Cardiac muscle cell (in vitro differentiated cells and primary cell): ENCODE measurements around the gene LSMEM2. TPM values are rescaled to one million over a fixed set of nuclear protein-coding genes. Genes with fewer than 3 reads are reported as not detected.

Experiments
- DNase-seq, 2 donors: peaks; one replicate each; pipeline versions ENCODE4 v3.0.0 to v3.0.0-alpha.2; 2010 to 2017; ENCODE audit warnings: low read depth in 1 of 2, low spot score in 1 of 2
- H3K27ac ChIP-seq: fragments of 200-600 bp; sonication (generic); 2 replicates; pipeline ENCODE4 v1.5.1; 2016
- H3K27me3 ChIP-seq: fragments of 200-600 bp; sonication (generic); 2 replicates; pipeline ENCODE4 v1.6.0; 2016; ENCODE audit warnings: control low read depth
- H3K36me3 ChIP-seq: fragments of 200-600 bp; sonication (generic); 2 replicates; pipeline ENCODE4 v1.5.1; 2016; ENCODE audit warnings: control low read depth
- H3K4me1 ChIP-seq: fragments of 200-600 bp; sonication (generic); 2 replicates; pipeline ENCODE4 v1.8.1; 2017; ENCODE audit warnings: low read depth, mild to moderate bottlenecking, mixed run types
- H3K4me3 ChIP-seq: fragments of 200-600 bp; sonication (generic); 2 replicates; pipeline ENCODE4 v1.5.1; 2016; ENCODE audit warnings: mild to moderate bottlenecking
- H3K9me3 ChIP-seq: fragments of 200-600 bp; sonication (generic); 2 replicates; pipeline ENCODE4 v1.5.1; 2017; ENCODE audit warnings: low read depth, mild to moderate bottlenecking, control low read depth
- CTCF ChIP-seq: IDR thresholded peaks from 2 replicates; pipeline ENCODE4 v1.5.1; 2012; ENCODE audit warnings: low read depth, mild to moderate bottlenecking, low read length
- polyA plus RNA-seq: library from polyadenylated mRNA; unstranded; fragments of >200 nt; fragmentation: Nextera tagmentation; extraction: Ambion mirVana; gene quantifications from 2 replicates; pipeline ENCODE4 v1.2.1, GENCODE V29; 2016
- total RNA-seq: library from RNA; depleted of rRNA; stranded (reverse); fragments of >200 nt; gene quantifications from 2 replicates; pipeline ENCODE4 v1.2.3, GENCODE V29; 2016

Gene LSMEM2
- total and polyA plus RNA-seq, 2 experiments from 2014 or later: 18.1 to 29.2 TPM

- no peaks in the 10 kb centered on the region for H3K9me3 ChIP-seq
- peaks cover 10% of the 10 kb centered on the region for H3K4me1 ChIP-seq
- TF ChIP-seq CTCF: no peak
- H3K36me3 ChIP-seq: no peaks in the 10 kb centered on the region
- no peak for DNase-seq
- peak overlapping the region; percentile 54 for H3K4me3 ChIP-seq
- H3K27ac ChIP-seq: no peak overlapping the region
- no peaks in the 10 kb centered on the region for H3K27me3 ChIP-seq
These were observed 19.2 kb downstream of the LSMEM2 start for GRCh38 chr3:50297896-50298725.

- peak; percentile 99 to 100 for DNase-seq
- Histone ChIP-seq H3K4me3 (peak within 1 kb of the TSS; percentile 54), H3K27me3 (no peaks in the 10 kb centered on the region), H3K9me3 (no peaks in the 10 kb centered on the region), H3K36me3 (no peaks in the 10 kb centered on the region), H3K4me1 (peaks cover 15% of the 10 kb centered on the region), H3K27ac (peak within 1 kb of the TSS; percentile 70)
- peak; percentile 21 for TF ChIP-seq CTCF
These were observed 20.1 kb downstream of the LSMEM2 start, which contains the start of the genes HYAL3 and NAA80 for GRCh38 chr3:50298836-50299637. Gene HYAL3 (minus strand): TSS chr3:50299405. CDS start chr3:50295602, 3,803 bp downstream. Gene NAA80 (minus strand): TSS chr3:50299405. CDS start chr3:50297463, 1,942 bp downstream.

- Histone ChIP-seq H3K27me3 (no peaks in the 10 kb centered on the region), H3K9me3 (no peaks in the 10 kb centered on the region), H3K27ac (peak overlapping the region; percentile 70), H3K4me1 (peaks cover 15% of the 10 kb centered on the region), H3K36me3 (no peaks in the 10 kb centered on the region), H3K4me3 (peak overlapping the region; percentile 29)
- TF ChIP-seq CTCF: no peak
- no peak for DNase-seq
These were observed 20.7 kb downstream of the LSMEM2 start for GRCh38 chr3:50299638-50299928.

GRCh38 chr3:50299929-50300680 lies 21.2 kb downstream of the LSMEM2 start:
- DNase-seq: peak in 1 of 2 donors; percentile 40
- Histone ChIP-seq H3K4me3 (peak overlapping the region; percentile 29), H3K27ac (peak overlapping the region; percentile 70)

More at GRCh38 chr3:50299929-50300680, 21.2 kb downstream of the LSMEM2 start:
- no peaks in the 10 kb centered on the region for H3K9me3 ChIP-seq
- TF ChIP-seq CTCF: no peak
- no peaks in the 10 kb centered on the region for H3K27me3 ChIP-seq
- H3K4me1 ChIP-seq: peaks cover 15% of the 10 kb centered on the region
- no peaks in the 10 kb centered on the region for H3K36me3 ChIP-seq
